Right atrium auricular region (tissue), 2 donors: Measurements from ENCODE around the gene NDC80. TPM values are rescaled to one million over a fixed set of nuclear protein-coding genes. Genes with fewer than 3 reads are reported as not detected.

ENCODE experiments used
- DNase-seq: peaks from one replicate; pipeline ENCODE4 v3.0.0-alpha.2; 2019; ENCODE audit warnings: low spot score
- H3K27ac ChIP-seq, 2 donors: fragments of 200-600 bp; sonication (generic); 1 replicate in 1 of 2; 2 replicates in 1 of 2; pipeline ENCODE4 v1.5.1; 2016 to 2019
- H3K27me3 ChIP-seq, 2 donors: fragments of 200-600 bp; sonication (generic); one replicate each; pipeline versions ENCODE4 v1.5.1 to v1.6.0; 2017 to 2019
- H3K36me3 ChIP-seq: fragments of 200-600 bp; sonication (generic); one replicate; pipeline ENCODE4 v1.5.1; 2016
- H3K4me1 ChIP-seq, 2 donors: fragments of 200-600 bp; sonication (generic); one replicate each; pipeline versions ENCODE4 v1.5.1 to v1.6.0; 2017 to 2019
- H3K4me3 ChIP-seq, 2 donors: fragments of 200-600 bp; sonication (generic); 1 replicate in 1 of 2; 2 replicates in 1 of 2; pipeline ENCODE4 v1.5.1; 2017 to 2019; ENCODE audit warnings: mild to moderate bottlenecking in 1 of 2, moderate library complexity in 1 of 2
- H3K9me3 ChIP-seq, 2 donors: fragments of 200-600 bp; sonication (generic); one replicate each; pipeline ENCODE4 v1.5.1; 2019
- total RNA-seq, 2 donors: library from RNA; depleted of rRNA; stranded (reverse); fragments of >200 nt; gene quantifications; one replicate each; pipeline ENCODE4 v1.1.0, GENCODE V29; 2016
- TF ChIP-seq, protein P1 (sequence below), 2 donors: fragments of 200-600 bp; sonication (generic); IDR thresholded peaks; one replicate each; pipeline ENCODE4 v1.5.1; 2019; ENCODE audit warnings: antibody characterized with exemption in 2 of 2

The NDC80 gene
- total RNA-seq, 2 donors from 2014 or later: 0.74 TPM; not detected in 1

- H3K9me3 ChIP-seq: no peaks in the 10 kb centered on the region
- peaks cover 0 to 7% of the 10 kb centered on the region in 2 donors for H3K4me1 ChIP-seq
- TF ChIP-seq, protein P1, sequence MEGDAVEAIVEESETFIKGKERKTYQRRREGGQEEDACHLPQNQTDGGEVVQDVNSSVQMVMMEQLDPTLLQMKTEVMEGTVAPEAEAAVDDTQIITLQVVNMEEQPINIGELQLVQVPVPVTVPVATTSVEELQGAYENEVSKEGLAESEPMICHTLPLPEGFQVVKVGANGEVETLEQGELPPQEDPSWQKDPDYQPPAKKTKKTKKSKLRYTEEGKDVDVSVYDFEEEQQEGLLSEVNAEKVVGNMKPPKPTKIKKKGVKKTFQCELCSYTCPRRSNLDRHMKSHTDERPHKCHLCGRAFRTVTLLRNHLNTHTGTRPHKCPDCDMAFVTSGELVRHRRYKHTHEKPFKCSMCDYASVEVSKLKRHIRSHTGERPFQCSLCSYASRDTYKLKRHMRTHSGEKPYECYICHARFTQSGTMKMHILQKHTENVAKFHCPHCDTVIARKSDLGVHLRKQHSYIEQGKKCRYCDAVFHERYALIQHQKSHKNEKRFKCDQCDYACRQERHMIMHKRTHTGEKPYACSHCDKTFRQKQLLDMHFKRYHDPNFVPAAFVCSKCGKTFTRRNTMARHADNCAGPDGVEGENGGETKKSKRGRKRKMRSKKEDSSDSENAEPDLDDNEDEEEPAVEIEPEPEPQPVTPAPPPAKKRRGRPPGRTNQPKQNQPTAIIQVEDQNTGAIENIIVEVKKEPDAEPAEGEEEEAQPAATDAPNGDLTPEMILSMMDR (IDR thresholded peaks at IDR 0.05): no peak
- H3K27me3 ChIP-seq: no peaks in the 10 kb centered on the region
- no peak for DNase-seq
- no peaks in the 10 kb centered on the region for H3K36me3 ChIP-seq
- H3K27ac ChIP-seq: no peak overlapping the region
- H3K4me3 ChIP-seq: no peak overlapping the region
These were observed 80.6 kb downstream of the NDC80 start for GRCh38 chr18:2651981-2652380.

- TF ChIP-seq, protein P1 (IDR thresholded peaks at IDR 0.05): no peak
- no peaks in the 10 kb centered on the region for H3K9me3 ChIP-seq
- H3K27me3 ChIP-seq: no peaks in the 10 kb centered on the region
- no peaks in the 10 kb centered on the region for H3K36me3 ChIP-seq
- DNase-seq: no peak
- peaks cover 0 to 22% of the 10 kb centered on the region in 2 donors for H3K4me1 ChIP-seq
- H3K27ac ChIP-seq: no peak overlapping the region
- H3K4me3 ChIP-seq: no peak overlapping the region
These were observed 82.1 kb downstream of the NDC80 start for GRCh38 chr18:2653467-2653866.

GRCh38 chr18:2654169-2654927 lies 83.0 kb downstream of the NDC80 start:
- Histone ChIP-seq H3K36me3 (no peaks in the 10 kb centered on the region), H3K27me3 (no peaks in the 10 kb centered on the region), H3K4me3 (peak overlapping the region; percentile 62 to 95), H3K4me1 (peaks cover 0 to 24% of the 10 kb centered on the region in 2 donors), H3K27ac (peak overlapping the region; percentile 99), H3K9me3 (no peaks in the 10 kb centered on the region)
- TF ChIP-seq, protein P1 (IDR thresholded peaks at IDR 0.05): no peak
- no peak for DNase-seq

- peaks cover 0 to 24% of the 10 kb centered on the region in 2 donors for H3K4me1 ChIP-seq
- H3K9me3 ChIP-seq: no peaks in the 10 kb centered on the region
- no peak for DNase-seq
- TF ChIP-seq, protein P1 (IDR thresholded peaks at IDR 0.05): no peak
- H3K36me3 ChIP-seq: no peaks in the 10 kb centered on the region
- peak overlapping the region; percentile 99 for H3K27ac ChIP-seq
- peak overlapping the region; percentile 62 to 95 for H3K4me3 ChIP-seq
- no peaks in the 10 kb centered on the region for H3K27me3 ChIP-seq
These were observed 83.5 kb downstream of the NDC80 start for GRCh38 chr18:2654928-2655177.

- TF ChIP-seq, protein P1 (IDR thresholded peaks at IDR 0.05): peak in 1 of 2 donors; percentile 19
- H3K36me3 ChIP-seq: no peaks in the 10 kb centered on the region
- H3K27me3 ChIP-seq: no peaks in the 10 kb centered on the region
- peaks cover 0 to 24% of the 10 kb centered on the region in 2 donors for H3K4me1 ChIP-seq
- H3K9me3 ChIP-seq: no peaks in the 10 kb centered on the region
- peak; percentile 90 for DNase-seq
- peak within 1 kb of the TSS; percentile 99 for H3K27ac ChIP-seq
- H3K4me3 ChIP-seq: peak within 1 kb of the TSS; percentile 62 to 95
These were observed 84.0 kb downstream of the NDC80 start, which contains the start of gene SMCHD1 for GRCh38 chr18:2655178-2655953. Gene SMCHD1, plus strand, starts transcription at chr18:2655726. Its CDS starts 350 bp downstream, at chr18:2656076.
